GM12878 (cell line): Measurements from ENCODE around the gene DGKB. TPM values are rescaled to one million over a fixed set of nuclear protein-coding genes. Genes with fewer than 3 reads are reported as not detected.

Source experiments
- ATAC-seq: fragments of 200-7000 bp; cut with Tn5 transposase; 3 replicates; pipeline ENCODE4 v1.9.1; 2020; ENCODE audit warnings: mild to moderate bottlenecking, moderate library complexity
- BruUV-seq: library from RNA; stranded (reverse); fragments of 400-500 nt; replicated peaks from 2 replicates; lab custom pipeline; 2021; lab: Mats Ljungman, UMichigan
- CTCF ChIA-PET: fragments of 300-600 bp; sonication (Branson Sonifier 250); formaldehyde crosslinking; extraction: SDS; loops from one replicate; lab custom pipeline; 2021; ENCODE audit warnings: inconsistent platforms; lab: Yijun Ruan, JAX
- POLR2A ChIA-PET: fragments of 350-600 bp; formaldehyde crosslinking; extraction: SDS; loops from one replicate; lab custom pipeline; 2021; ENCODE audit warnings: inconsistent platforms; lab: Charles Lee
- RAD21 ChIA-PET: fragments of 300-600 bp; sonication (Branson Sonifier 250); formaldehyde crosslinking; loops from one replicate; lab custom pipeline; 2023; ENCODE audit warnings: antibody characterized with exemption; ENCODE audit not compliant: unreplicated experiment; lab: Charles Lee
- SMC1A ChIA-PET: fragments of 300-600 bp; sonication (Branson Sonifier 250); formaldehyde crosslinking; loops from one replicate; lab custom pipeline; 2023; ENCODE audit not compliant: unreplicated experiment, uncharacterized antibody; lab: Charles Lee
- DNase-seq: peaks from one replicate; pipeline ENCODE4 v3.0.0-alpha.2; 2011; ENCODE audit warnings: low read depth, low spot score
- FAIRE-seq: peaks from 3 replicates; lab custom pipeline; 2011; peaks lifted over from hg19 to GRCh38; lab: Jason Lieb, UNC
- H2AFZ ChIP-seq: 2 replicates; pipeline ENCODE4 v1.6.0; 2011; ENCODE audit warnings: low read depth, low read length, control low read depth; ENCODE audit not compliant: control insufficient read depth
- H3K27ac ChIP-seq: 2 replicates; pipeline ENCODE4 v1.5.1; 2011; ENCODE audit warnings: control low read depth; ENCODE audit not compliant: control insufficient read depth, insufficient read depth
- H3K27me3 ChIP-seq, 2 experiments: replicated peaks in 1 of 2; 2 replicates each; pipeline versions ENCODE4 v1.6.0 to v1.6.1; 2011; ENCODE audit warnings: low read length in 1 of 2; ENCODE audit not compliant: control insufficient read depth in 2 of 2, insufficient read depth in 2 of 2
- H3K36me3 ChIP-seq, 2 experiments: 2 replicates each; pipeline ENCODE4 v1.5.1; 2011; ENCODE audit warnings: low read length in 1 of 2; ENCODE audit not compliant: control insufficient read depth in 2 of 2, insufficient read depth in 2 of 2
- H3K4me1 ChIP-seq: 2 replicates; pipeline ENCODE4 v1.6.1; 2011; ENCODE audit warnings: mild to moderate bottlenecking, low read length, moderate library complexity, mixed read lengths; ENCODE audit not compliant: control insufficient read depth, insufficient read depth
- H3K4me2 ChIP-seq: 2 replicates; pipeline ENCODE4 v1.6.0; 2011; ENCODE audit warnings: control low read depth; ENCODE audit not compliant: control insufficient read depth, insufficient read depth
- H3K4me3 ChIP-seq: fragments of 200-600 bp; sonication (generic); 2 replicates; pipeline ENCODE4 v1.5.1; 2016
- H3K79me2 ChIP-seq: 2 replicates; pipeline ENCODE4 v1.6.0; 2011; ENCODE audit warnings: low read length; ENCODE audit not compliant: control insufficient read depth, insufficient read depth
- H3K9ac ChIP-seq: 2 replicates; pipeline ENCODE4 v1.8.0; 2011; ENCODE audit warnings: low read length, control low read depth, mixed read lengths; ENCODE audit not compliant: control insufficient read depth, insufficient read depth
- H3K9me3 ChIP-seq: replicated peaks from 3 replicates; pipeline ENCODE4 v1.5.1; 2011; ENCODE audit warnings: mild to moderate bottlenecking, low read length; ENCODE audit not compliant: control insufficient read depth, insufficient read depth
- H4K20me1 ChIP-seq: 2 replicates; pipeline ENCODE4 v1.6.0; 2011; ENCODE audit not compliant: control insufficient read depth, insufficient read depth
- BMI1 ChIP-seq: fragments of 450-650 bp; IDR thresholded peaks from 2 replicates; pipeline ENCODE4 v1.6.1; 2016; ENCODE audit warnings: mild to moderate bottlenecking, moderate library complexity, borderline replicate concordance
- CBFB ChIP-seq: IDR thresholded peaks from 2 replicates; pipeline ENCODE4 v1.6.1; 2016; ENCODE audit warnings: antibody characterized with exemption, low read depth
- CHD1 ChIP-seq: IDR thresholded peaks from 2 replicates; pipeline ENCODE4 v1.6.1; 2012; ENCODE audit warnings: low read depth, low read length, improper control_type of control experiment
- CREM ChIP-seq: IDR thresholded peaks from 2 replicates; pipeline ENCODE4 v1.6.1; 2014; ENCODE audit warnings: antibody characterized with exemption, low read depth
- ELK1 ChIP-seq: IDR thresholded peaks from 2 replicates; pipeline ENCODE4 v1.6.1; 2012; ENCODE audit warnings: low read depth, low read length, improper control_type of control experiment
- MEF2B ChIP-seq: fragments of 450-650 bp; IDR thresholded peaks from 2 replicates; pipeline ENCODE4 v1.6.1; 2018; ENCODE audit warnings: mild to moderate bottlenecking, moderate library complexity; ENCODE audit not compliant: partially characterized antibody, poor library complexity, severe bottlenecking
- MLLT1 ChIP-seq: fragments of 450-650 bp; IDR thresholded peaks from 2 replicates; pipeline ENCODE4 v1.6.1; 2016; ENCODE audit warnings: mild to moderate bottlenecking
- MYC ChIP-seq: IDR thresholded peaks from 2 replicates; pipeline ENCODE4 v1.6.1; 2011; ENCODE audit warnings: mild to moderate bottlenecking, low read length, moderate library complexity, inconsistent platforms; ENCODE audit not compliant: insufficient read depth, insufficient replicate concordance, insufficient read length, severe bottlenecking
- PAX5 ChIP-seq: IDR thresholded peaks from 2 replicates; pipeline ENCODE4 v1.6.1; 2011; ENCODE audit warnings: low read depth, low read length, borderline replicate concordance
- RAD21 ChIP-seq: IDR thresholded peaks from 2 replicates; pipeline ENCODE4 v1.6.1; 2011; ENCODE audit warnings: mild to moderate bottlenecking, low read depth, low read length, moderate library complexity; ENCODE audit not compliant: insufficient read depth
- RFX5 ChIP-seq: IDR thresholded peaks from 2 replicates; pipeline ENCODE4 v1.6.1; 2011; ENCODE audit warnings: low read depth, low read length, improper control_type of control experiment
- YY1 ChIP-seq: IDR thresholded peaks from 2 replicates; pipeline ENCODE4 v1.6.1; 2011; ENCODE audit warnings: low read depth, mild to moderate bottlenecking, low read length
- ZNF217 ChIP-seq: fragments of 450-650 bp; IDR thresholded peaks from 2 replicates; pipeline ENCODE4 v1.6.1; 2017; ENCODE audit warnings: antibody characterized with exemption, mild to moderate bottlenecking
- ZZZ3 ChIP-seq: IDR thresholded peaks from 2 replicates; pipeline ENCODE4 v1.6.1; 2011; ENCODE audit warnings: low read depth; ENCODE audit not compliant: control insufficient read depth, insufficient read length
- WGBS: methylation state at CpG from one replicate; pipeline ENCODE4 v1.1.6; 2016; ENCODE audit warnings: low lambda C conversion rate; ENCODE audit not compliant: insufficient replicate concordance, insufficient coverage; ENCODE audit errors: missing lambda C conversion rate; 5-methylcytosine and 5-hydroxymethylcytosine counted together
- in situ Hi-C: fragments of 300-500 bp; cut with MboI; formaldehyde crosslinking; loops from 9 replicates; pipeline ENCODE4 v1.14.3; 2018; ENCODE audit warnings: mixed read lengths
- intact Hi-C: fragments of 100-400 bp; cut with micrococcal nuclease; formaldehyde crosslinking; loops from one replicate; pipeline ENCODE4 v1.14.2; 2022; ENCODE audit not compliant: unreplicated experiment
- polyA plus RNA-seq, 11 experiments: library from polyadenylated mRNA; depleted of rRNA in 4 of 11; unstranded in 6 of 11; stranded (reverse) in 5 of 11; fragments of >200 nt; fragmentation: Nextera tagmentation in 4 of 11; fragmentation: Illumina TruSeq in 1 of 11; extraction: Ambion mirVana in 4 of 11; extraction: Trizol in 1 of 11; gene quantifications; 1 replicate in 1 of 11; 2 replicates in 10 of 11; pipeline versions ENCODE4 v1.2.1 to v1.2.3, GENCODE V29; 2011 to 2016; ENCODE audit warnings: inconsistent platforms in 2 of 11, missing spikeins in 2 of 11, low read depth in 1 of 11
- total RNA-seq, 4 experiments: library from RNA; depleted of rRNA in 3 of 4; stranded (reverse); fragments of >200 nt in 3 of 4; fragmentation: Illumina TruSeq in 1 of 4; extraction: Trizol in 1 of 4; gene quantifications; 2 replicates each; pipeline versions ENCODE4 v1.2.1 to v1.2.3, GENCODE V29; 2013 to 2021

The DGKB gene
- total and polyA plus RNA-seq, 10 of the 15 experiments (the other 5 are each of a cell fraction or from before 2014, with no cell fraction given) = 0.02 to 0.10 (median 0.04) TPM; not detected in 6

- H3K4me2 ChIP-seq = no peak overlapping the region
- CTCF ChIA-PET = interaction anchor here (0.5 to 4.5 kb wide), 52 partner anchors 9 to 1424 kb away, joined by 3 to 85 read pairs (median 5); no protein-coding TSS in a partner anchor
- in situ Hi-C loops = loop anchor here (10.0 kb wide), 1 partner anchor 1406 kb away; no protein-coding TSS in a partner anchor
These were observed 211.5 kb downstream of the DGKB start for GRCh38 chr7:14691034-14691433.

GRCh38 chr7:14690486-14690885 lies 212.1 kb downstream of the DGKB start:
- Histone ChIP-seq H3K36me3 (no peaks in the 10 kb centered on the region), H3K27me3 (no peaks in the 10 kb centered on the region), H3K79me2 (no peaks in the 10 kb centered on the region), H3K4me1 (no peaks in the 10 kb centered on the region), H4K20me1 (no peaks in the 10 kb centered on the region), H2AFZ (no peak overlapping the region), H3K9me3 (no peaks in the 10 kb centered on the region), H3K4me2 (no peak overlapping the region), H3K27ac (no peak overlapping the region), H3K9ac (no peak overlapping the region), H3K4me3 (no peak overlapping the region)
- in situ Hi-C loops = loop anchor here (10.0 kb wide), 1 partner anchor 1406 kb away; no protein-coding TSS in a partner anchor
- POLR2A ChIA-PET = no interaction called here
- intact Hi-C loops = loop anchor here (2.0 to 10.0 kb wide), 4 partner anchors 206 to 1410 kb away; no protein-coding TSS in a partner anchor
- CTCF ChIA-PET = interaction anchor here (0.6 to 4.5 kb wide), 26 partner anchors 10 to 1415 kb away, joined by 3 to 85 read pairs (median 8); no protein-coding TSS in a partner anchor
- no peak for FAIRE-seq
- no peak for ATAC-seq
- RAD21 ChIA-PET = interaction anchor here (1.4 to 2.3 kb wide), 6 partner anchors 9 to 1415 kb away, joined by 3 to 42 read pairs (median 8); no protein-coding TSS in a partner anchor
- SMC1A ChIA-PET = interaction anchor here (1.0 to 4.0 kb wide), 7 partner anchors 9 to 1410 kb away, joined by 3 to 42 read pairs (median 7); no protein-coding TSS in a partner anchor
- 24% methylated on average over 3 of the region's 3 CpGs for WGBS
- no peak for DNase-seq
- BruUV-seq = no TSS peak
- TF ChIP-seq BMI1 (no peak), MEF2B (no peak), PAX5 (no peak), CHD1 (no peak), MLLT1 (no peak), CBFB (no peak), YY1 (no peak), ZZZ3 (no peak), RFX5 (no peak), ELK1 (no peak), RAD21 (no peak), MYC (no peak)

More at GRCh38 chr7:14691034-14691433, 211.5 kb downstream of the DGKB start:
- intact Hi-C loops = loop anchor here (2.0 to 10.0 kb wide), 4 partner anchors 206 to 1410 kb away; no protein-coding TSS in a partner anchor
- no peaks in the 10 kb centered on the region for H4K20me1 ChIP-seq
- ATAC-seq (peak; percentile 76), DNase-seq (no peak), FAIRE-seq (no peak)
- ChIA-PET POLR2A (interaction anchor here (0.6 kb wide), 1 partner anchor 118 kb away, joined by 3 read pairs; no protein-coding TSS in a partner anchor), RAD21 (interaction anchor here (0.5 to 2.3 kb wide), 15 partner anchors 9 to 1415 kb away, joined by 3 to 42 read pairs (median 4); no protein-coding TSS in a partner anchor), SMC1A (interaction anchor here (0.6 to 4.0 kb wide), 20 partner anchors 9 to 1464 kb away, joined by 3 to 42 read pairs (median 4); no protein-coding TSS in a partner anchor)
- no peak overlapping the region for H2AFZ ChIP-seq
- no peaks in the 10 kb centered on the region for H3K27me3 ChIP-seq
- H3K9me3 ChIP-seq = no peaks in the 10 kb centered on the region
- WGBS = 0% methylated on average over 2 of the region's 2 CpGs
- BruUV-seq = no TSS peak
- no peaks in the 10 kb centered on the region for H3K4me1 ChIP-seq
- H3K9ac ChIP-seq = no peak overlapping the region
- no peak overlapping the region for H3K27ac ChIP-seq
- no peak overlapping the region for H3K4me3 ChIP-seq
- no peaks in the 10 kb centered on the region for H3K36me3 ChIP-seq
- no peaks in the 10 kb centered on the region for H3K79me2 ChIP-seq
- TF ChIP-seq ZNF217 (0 out of 2 replicates have a peak, but pooled peaks have one; percentile 31), CREM (no peak)
